ENCODE results near the gene CTIF. TPM values are rescaled to one million over a fixed set of nuclear protein-coding genes. Genes with fewer than 3 reads are reported as not detected.

Gene CTIF
- 55.4 TPM for polyA plus RNA-seq (2012; ENCODE audit: insufficient read depth, insufficient read length, low read depth)

GRCh38 chr18:48538531-48539405 is at the start of gene CTIF:
TSS of gene CTIF (plus strand) at chr18:48539031. CDS start at chr18:48619566, 80,535 bp downstream.
- H3K36me3 ChIP-seq: no peaks in the 10 kb centered on the region
- H3K4me1 ChIP-seq: peaks cover 6% of the 10 kb centered on the region
- no peak for TF ChIP-seq CTCF (IDR thresholded peaks at IDR 0.05; ENCODE audit: low read depth, low read length)
- peak within 1 kb of the TSS; percentile 76 for H3K4me3 ChIP-seq (ENCODE audit: low read depth, low read length)
- H3K9me3 ChIP-seq: no peaks in the 10 kb centered on the region
- H3K27me3 ChIP-seq: no peaks in the 10 kb centered on the region
- DNase-seq: peak; percentile 92

GRCh38 chr18:48490641-48491293 is 48.1 kb upstream of the CTIF start:
- Histone ChIP-seq H3K27me3 (no peaks in the 10 kb centered on the region), H3K4me1 (peaks cover 2% of the 10 kb centered on the region; the same call in 1 of the 2 replicates), H3K4me3 (ENCODE audit: low read depth, low read length) (no peak overlapping the region), H3K36me3 (no peaks in the 10 kb centered on the region), H3K9me3 (no peaks in the 10 kb centered on the region)
- TF ChIP-seq CTCF (IDR thresholded peaks at IDR 0.05; ENCODE audit: low read depth, low read length): no peak
- DNase-seq: no peak

GRCh38 chr18:48492880-48493279 is 46.0 kb upstream of the CTIF start:
- Histone ChIP-seq H3K4me1 (peaks cover 2% of the 10 kb centered on the region; the same call in 1 of the 2 replicates), H3K4me3 (ENCODE audit: low read depth, low read length) (no peak overlapping the region), H3K36me3 (no peaks in the 10 kb centered on the region), H3K27me3 (no peaks in the 10 kb centered on the region), H3K9me3 (no peaks in the 10 kb centered on the region)
- no peak for TF ChIP-seq CTCF (IDR thresholded peaks at IDR 0.05; ENCODE audit: low read depth, low read length)
- no peak for DNase-seq

- H3K27me3 ChIP-seq: no peaks in the 10 kb centered on the region
- no peaks in the 10 kb centered on the region for H3K36me3 ChIP-seq
- H3K4me1 ChIP-seq: no peaks in the 10 kb centered on the region
- H3K9me3 ChIP-seq: no peaks in the 10 kb centered on the region
- TF ChIP-seq CTCF (IDR thresholded peaks at IDR 0.05; ENCODE audit: low read depth, low read length): no peak
- DNase-seq: no peak
- no peak overlapping the region for H3K4me3 ChIP-seq (ENCODE audit: low read depth, low read length)
Measured at GRCh38 chr18:48493434-48494230, 45.2 kb upstream of the CTIF start.

- Histone ChIP-seq H3K4me1 (no peaks in the 10 kb centered on the region), H3K27me3 (no peaks in the 10 kb centered on the region), H3K9me3 (no peaks in the 10 kb centered on the region), H3K36me3 (no peaks in the 10 kb centered on the region), H3K4me3 (ENCODE audit: low read depth, low read length) (no peak overlapping the region)
- no peak for DNase-seq
- TF ChIP-seq CTCF (IDR thresholded peaks at IDR 0.05; ENCODE audit: low read depth, low read length): no peak
Measured at GRCh38 chr18:48497863-48498262, 41.0 kb upstream of the CTIF start.

All from BE2C (cell line).